22Rv1 (cell line): Measurements from ENCODE around the gene PARP15.

Source experiments
- H3K27ac ChIP-seq: fragments of 450-650 bp; 2 replicates; pipeline ENCODE4 v1.5.1; 2017
- CTCF ChIP-seq: fragments of 450-650 bp; IDR thresholded peaks from 2 replicates; pipeline ENCODE4 v1.5.1; 2017; ENCODE audit warnings: mild to moderate bottlenecking
- ZFX ChIP-seq: fragments of 450-650 bp; IDR thresholded peaks from 2 replicates; pipeline ENCODE4 v1.6.1; 2017; ENCODE audit warnings: antibody characterized with exemption, borderline replicate concordance

PARP15 gene

GRCh38 chr3:122602011-122602710 is 24.7 kb downstream of the PARP15 start:
- no peak for TF ChIP-seq CTCF
- no peak for TF ChIP-seq ZFX

GRCh38 chr3:122603056-122603455 is 25.6 kb downstream of the PARP15 start:
- TF ChIP-seq CTCF: no peak
- TF ChIP-seq ZFX: no peak
- no peak overlapping the region for H3K27ac ChIP-seq

More at GRCh38 chr3:122602011-122602710, 24.7 kb downstream of the PARP15 start:
- no peak overlapping the region for H3K27ac ChIP-seq

- no peak overlapping the region for H3K27ac ChIP-seq
- TF ChIP-seq ZFX (no peak), CTCF (no peak)
Observed at GRCh38 chr3:122606330-122606729, 28.9 kb downstream of the PARP15 start.

- no peak for TF ChIP-seq CTCF
- TF ChIP-seq ZFX: no peak
- H3K27ac ChIP-seq: no peak overlapping the region
Observed at GRCh38 chr3:122608916-122609315, 31.5 kb downstream of the PARP15 start.

GRCh38 chr3:122609798-122610559 is 32.5 kb downstream of the PARP15 start:
- no peak overlapping the region for H3K27ac ChIP-seq
- no peak for TF ChIP-seq ZFX
- no peak for TF ChIP-seq CTCF

GRCh38 chr3:122612696-122613095 is 35.2 kb downstream of the PARP15 start:
- no peak overlapping the region for H3K27ac ChIP-seq
- TF ChIP-seq ZFX (no peak), CTCF (no peak)

GRCh38 chr3:122615303-122615702 is 37.9 kb downstream of the PARP15 start:
- no peak overlapping the region for H3K27ac ChIP-seq
- TF ChIP-seq CTCF (no peak), ZFX (no peak)
